ENCODE results near the gene B4GALNT1. TPM values are rescaled to one million over a fixed set of nuclear protein-coding genes. Genes with fewer than 3 reads are reported as not detected.
"Not testable (repeated sequence)": the region's sequence is repeated elsewhere in the genome, so short reads cannot be mapped to it uniquely, and the experiment has no call there.

B4GALNT1 gene
- total RNA-seq, 1 experiment from 2014 or later = 11.1 TPM

DNA sequence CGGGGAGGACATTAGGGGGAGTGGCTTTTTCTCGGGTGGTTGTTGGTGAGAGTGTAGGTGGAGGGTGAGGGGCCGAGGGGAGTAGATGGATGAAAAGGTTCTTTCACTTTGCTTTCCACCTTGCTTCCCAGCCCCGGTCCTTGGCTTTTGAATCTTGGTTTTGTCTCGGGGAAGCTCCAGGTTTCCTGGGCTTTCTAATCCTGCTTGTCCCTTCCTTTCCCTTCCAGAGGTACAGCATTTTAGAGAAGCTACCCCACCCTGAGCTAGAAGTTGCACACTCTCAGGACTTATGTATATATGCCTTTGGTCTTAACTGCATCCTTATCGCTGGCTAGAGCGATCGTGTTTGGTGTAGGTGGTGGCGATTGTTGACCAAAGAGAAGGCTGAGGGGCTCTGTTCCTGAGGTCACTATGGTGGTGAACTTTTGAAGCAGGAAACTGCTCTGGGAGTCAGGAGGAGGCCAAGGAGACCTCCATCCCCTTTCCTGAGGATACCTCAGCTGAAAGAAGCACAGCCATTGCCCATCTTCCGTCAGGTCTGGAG, 41.1 kb downstream of the B4GALNT1 start:
- peak; percentile 43 for DNase-seq
- Mint-ChIP-seq H3K27me3 (ENCODE audit: unreplicated experiment) (peaks cover 12% of the 10 kb centered on the region), H3K36me3 (ENCODE audit: insufficient read depth, unreplicated experiment) (peaks cover 30% of the 10 kb centered on the region), H3K27ac (ENCODE audit: unreplicated experiment) (peak overlapping the region; percentile 94), H3K9me3 (ENCODE audit: low read depth, unreplicated experiment) (peaks cover 3% of the 10 kb centered on the region), H3K4me1 (ENCODE audit: low read depth, unreplicated experiment) (peaks cover 22% of the 10 kb centered on the region), H3K4me3 (ENCODE audit: low read depth, unreplicated experiment) (peak overlapping the region; percentile 93)
- no TSS peak for BruUV-seq (replicated peaks)
- TF ChIP-seq, protein P1, sequence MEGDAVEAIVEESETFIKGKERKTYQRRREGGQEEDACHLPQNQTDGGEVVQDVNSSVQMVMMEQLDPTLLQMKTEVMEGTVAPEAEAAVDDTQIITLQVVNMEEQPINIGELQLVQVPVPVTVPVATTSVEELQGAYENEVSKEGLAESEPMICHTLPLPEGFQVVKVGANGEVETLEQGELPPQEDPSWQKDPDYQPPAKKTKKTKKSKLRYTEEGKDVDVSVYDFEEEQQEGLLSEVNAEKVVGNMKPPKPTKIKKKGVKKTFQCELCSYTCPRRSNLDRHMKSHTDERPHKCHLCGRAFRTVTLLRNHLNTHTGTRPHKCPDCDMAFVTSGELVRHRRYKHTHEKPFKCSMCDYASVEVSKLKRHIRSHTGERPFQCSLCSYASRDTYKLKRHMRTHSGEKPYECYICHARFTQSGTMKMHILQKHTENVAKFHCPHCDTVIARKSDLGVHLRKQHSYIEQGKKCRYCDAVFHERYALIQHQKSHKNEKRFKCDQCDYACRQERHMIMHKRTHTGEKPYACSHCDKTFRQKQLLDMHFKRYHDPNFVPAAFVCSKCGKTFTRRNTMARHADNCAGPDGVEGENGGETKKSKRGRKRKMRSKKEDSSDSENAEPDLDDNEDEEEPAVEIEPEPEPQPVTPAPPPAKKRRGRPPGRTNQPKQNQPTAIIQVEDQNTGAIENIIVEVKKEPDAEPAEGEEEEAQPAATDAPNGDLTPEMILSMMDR (IDR thresholded peaks at IDR 0.05; ENCODE audit: unreplicated experiment) = no peak
- intact Hi-C loops (cut with micrococcal nuclease; ENCODE audit: unreplicated experiment) = no loop called here
- CTCF ChIA-PET = interaction anchor here (0.9 to 1.0 kb wide), 2 partner anchors 9 to 102 kb away, joined by 3 to 4 read pairs; partner anchors contain the start of gene OS9

DNA sequence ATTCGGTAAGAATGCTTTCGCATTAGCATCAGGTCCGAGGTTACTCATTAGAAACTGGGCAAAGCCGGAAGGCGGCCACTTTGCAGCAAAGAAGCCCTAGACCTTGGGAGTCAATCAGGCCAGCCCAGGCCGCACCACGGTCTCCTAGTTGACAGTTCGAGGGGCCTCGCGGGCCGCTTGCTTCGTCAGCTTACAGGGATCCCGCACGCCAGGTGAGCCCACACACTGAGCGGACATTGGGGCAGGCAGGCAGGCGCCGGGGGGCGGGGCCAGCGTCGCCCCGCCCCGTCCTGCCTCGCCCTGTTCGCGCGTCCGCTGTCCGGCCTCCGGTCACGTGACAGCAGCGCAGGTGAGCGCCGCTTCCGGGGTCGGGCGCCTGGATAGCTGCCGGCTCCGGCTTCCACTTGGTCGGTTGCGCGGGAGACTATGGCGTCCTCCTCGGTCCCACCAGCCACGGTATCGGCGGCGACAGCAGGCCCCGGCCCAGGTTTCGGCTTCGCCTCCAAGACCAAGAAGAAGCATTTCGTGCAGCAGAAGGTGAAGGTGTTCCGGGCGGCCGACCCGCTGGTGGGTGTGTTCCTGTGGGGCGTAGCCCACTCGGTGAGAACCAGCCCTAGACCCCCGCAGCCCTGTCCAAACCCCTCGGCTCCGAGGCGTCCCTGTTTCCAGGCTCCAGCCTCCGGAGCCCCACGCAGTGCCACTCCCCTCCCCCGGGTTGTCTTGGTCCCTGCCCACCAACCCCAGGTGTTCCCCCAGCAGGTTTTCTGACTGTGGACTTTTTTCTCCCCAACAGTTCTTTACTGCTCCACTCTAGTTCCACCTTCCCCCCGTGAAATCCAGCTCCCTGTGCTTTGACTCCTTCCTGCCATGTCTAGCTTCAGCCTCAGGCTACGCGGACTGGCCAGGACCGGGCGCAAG, 41.9 kb downstream of the B4GALNT1 start, which contains the start of gene PIP4K2C:
Gene PIP4K2C (plus strand): TSS at position 329 of the 918 bp plus-strand sequence. CDS start 98 bp downstream, at position 427.
- Mint-ChIP-seq H3K4me1 (ENCODE audit: low read depth, unreplicated experiment) (peaks cover 22% of the 10 kb centered on the region), H3K36me3 (ENCODE audit: insufficient read depth, unreplicated experiment) (peaks cover 27% of the 10 kb centered on the region), H3K9me3 (ENCODE audit: low read depth, unreplicated experiment) (peaks cover 3% of the 10 kb centered on the region), H3K27ac (ENCODE audit: unreplicated experiment) (peak within 1 kb of the TSS; percentile 94), H3K27me3 (ENCODE audit: unreplicated experiment) (peaks cover 12% of the 10 kb centered on the region), H3K4me3 (ENCODE audit: low read depth, unreplicated experiment) (peak within 1 kb of the TSS; percentile 93)
- TF ChIP-seq, protein P1 (IDR thresholded peaks at IDR 0.05; ENCODE audit: unreplicated experiment) = no peak
- CTCF ChIA-PET = interaction anchor here (0.6 to 1.0 kb wide), 4 partner anchors 8 to 103 kb away, joined by 3 to 7 read pairs (median 4); partner anchors contain the start of gene OS9
- DNase-seq = peak; percentile 92
- BruUV-seq (replicated peaks) = TSS peak; percentile 50
- intact Hi-C loops (cut with micrococcal nuclease; ENCODE audit: unreplicated experiment) = no loop called here

- Mint-ChIP-seq H3K9me3 (ENCODE audit: low read depth, unreplicated experiment) (peaks cover 3% of the 10 kb centered on the region), H3K27me3 (ENCODE audit: unreplicated experiment) (peaks cover 12% of the 10 kb centered on the region), H3K4me1 (ENCODE audit: low read depth, unreplicated experiment) (peaks cover 22% of the 10 kb centered on the region), H3K4me3 (ENCODE audit: low read depth, unreplicated experiment) (peak overlapping the region; percentile 93), H3K36me3 (ENCODE audit: insufficient read depth, unreplicated experiment) (peaks cover 23% of the 10 kb centered on the region), H3K27ac (ENCODE audit: unreplicated experiment) (peak overlapping the region; percentile 94)
- BruUV-seq (replicated peaks) = no TSS peak
- TF ChIP-seq, protein P1 (IDR thresholded peaks at IDR 0.05; ENCODE audit: unreplicated experiment) = no peak
- CTCF ChIA-PET = interaction anchor here (0.7 to 1.0 kb wide), 2 partner anchors 53 to 212 kb away, joined by 3 to 6 read pairs; no protein-coding TSS in a partner anchor
- no peak for DNase-seq
- intact Hi-C loops (cut with micrococcal nuclease; ENCODE audit: unreplicated experiment) = no loop called here
Measured at GRCh38 chr12:57590479-57590863, 42.5 kb downstream of the B4GALNT1 start.

GRCh38 chr12:57588951-57589610, 43.9 kb downstream of the B4GALNT1 start:
- Mint-ChIP-seq H3K4me1 (ENCODE audit: low read depth, unreplicated experiment) (peaks cover 22% of the 10 kb centered on the region), H3K27me3 (ENCODE audit: unreplicated experiment) (peaks cover 12% of the 10 kb centered on the region), H3K36me3 (ENCODE audit: insufficient read depth, unreplicated experiment) (peaks cover 18% of the 10 kb centered on the region)
- H3K27ac Mint-ChIP-seq (ENCODE audit: unreplicated experiment); H3K9me3 Mint-ChIP-seq (ENCODE audit: low read depth, unreplicated experiment); DNase-seq; BruUV-seq (replicated peaks); intact Hi-C loops (cut with micrococcal nuclease; ENCODE audit: unreplicated experiment); H3K4me3 Mint-ChIP-seq (ENCODE audit: low read depth, unreplicated experiment): not testable (repeated sequence)
- CTCF ChIA-PET = interaction anchor here (0.7 kb wide), 1 partner anchor 1615 kb away, joined by 4 read pairs; no protein-coding TSS in a partner anchor
